HepG2 (cell line): ENCODE data around the gene CCDC88B. TPM values are rescaled to one million over a fixed set of nuclear protein-coding genes. Genes with fewer than 3 reads are reported as not detected.
A peak's percentile ranks its signal among the peaks of the same experiment; 100 is the strongest.

Experiments
- ATAC-seq: fragments of 200-7000 bp; cut with Tn5 transposase; 3 replicates; pipeline ENCODE4 v1.9.1; 2020; ENCODE audit warnings: mild to moderate bottlenecking, moderate library complexity
- BruUV-seq: library from RNA; stranded (reverse); fragments of 400-500 nt; replicated peaks from 2 replicates; lab custom pipeline; 2021; lab: Mats Ljungman, UMichigan
- CTCF ChIA-PET: fragments of 300-600 bp; formaldehyde crosslinking; extraction: SDS; loops from one replicate; lab custom pipeline; 2021; ENCODE audit warnings: low total read pairs, inconsistent platforms, low intra/inter-chr PET ratio; lab: Yijun Ruan, JAX
- POLR2A ChIA-PET: fragments of 350-600 bp; sonication (Branson Sonifier 250); formaldehyde crosslinking; loops from one replicate; lab custom pipeline; 2020; ENCODE audit warnings: antibody characterized with exemption, inconsistent platforms; lab: Yijun Ruan, JAX
- DNase-seq: peaks from one replicate; pipeline ENCODE4 v3.0.0-alpha.2; 2015; ENCODE audit warnings: low spot score
- FAIRE-seq: peaks from 3 replicates; lab custom pipeline; 2011; peaks lifted over from hg19 to GRCh38; lab: Jason Lieb, UNC
- H2AFZ ChIP-seq: one replicate; pipeline ENCODE4 v1.6.1; 2011; ENCODE audit warnings: low read length, inconsistent platforms
- H3K27ac ChIP-seq: fragments of 300-600 bp; 3 replicates; pipeline ENCODE4 v1.8.0; 2011; ENCODE audit warnings: mixed run types, mild to moderate bottlenecking, mixed read lengths, low read length, inconsistent platforms; ENCODE audit not compliant: insufficient read depth; ENCODE audit errors: extremely low read length
- H3K27me3 ChIP-seq, 2 experiments: fragments of 200-600 bp in 1 of 2; 2 replicates in 1 of 2; 3 replicates in 1 of 2; pipeline versions ENCODE4 v1.6.0 to v1.8.0; 2011; ENCODE audit warnings: low read length in 2 of 2, mild to moderate bottlenecking in 2 of 2, moderate library complexity in 2 of 2, inconsistent platforms in 1 of 2; ENCODE audit not compliant: insufficient read depth in 2 of 2, control insufficient read depth in 1 of 2
- H3K36me3 ChIP-seq, 2 experiments: fragments of 200-600 bp in 1 of 2; replicated peaks in 1 of 2; 2 replicates in 1 of 2; 3 replicates in 1 of 2; pipeline versions ENCODE4 v1.5.1 to v1.8.0; 2011; ENCODE audit warnings: low read length in 2 of 2, inconsistent platforms in 1 of 2; ENCODE audit not compliant: insufficient read depth in 2 of 2, control insufficient read depth in 1 of 2
- H3K4me1 ChIP-seq: 2 replicates; pipeline ENCODE4 v1.5.1; 2012; ENCODE audit warnings: low read length, inconsistent platforms; ENCODE audit not compliant: insufficient read depth
- H3K4me2 ChIP-seq: 2 replicates; pipeline ENCODE4 v1.6.0; 2011; ENCODE audit warnings: low read depth, low read length, inconsistent platforms
- H3K4me3 ChIP-seq, 3 experiments: fragments of 200-600 bp in 1 of 3; sonication (generic), shearing (Covaris generic) in 1 of 3; replicated peaks in 1 of 3; 2 replicates each; pipeline ENCODE4 v1.5.1; 2011 to 2016; ENCODE audit warnings: low read length in 3 of 3, inconsistent platforms in 2 of 3, low read depth in 2 of 3, mild to moderate bottlenecking in 2 of 3, control low read depth in 1 of 3, mixed read lengths in 1 of 3; ENCODE audit not compliant: insufficient read depth in 1 of 3
- H3K79me2 ChIP-seq: one replicate; pipeline ENCODE4 v1.6.1; 2011; ENCODE audit warnings: low read length, inconsistent platforms; ENCODE audit not compliant: insufficient read depth
- H3K9ac ChIP-seq: 2 replicates; pipeline ENCODE4 v1.6.0; 2011; ENCODE audit warnings: mild to moderate bottlenecking, low read depth, low read length, inconsistent platforms; ENCODE audit not compliant: insufficient read depth
- H3K9me3 ChIP-seq: 2 replicates; pipeline ENCODE4 v1.5.1; 2012; ENCODE audit warnings: mild to moderate bottlenecking, low read length
- H4K20me1 ChIP-seq: 2 replicates; pipeline ENCODE4 v1.6.0; 2011; ENCODE audit warnings: inconsistent platforms, mild to moderate bottlenecking, low read length, moderate library complexity; ENCODE audit not compliant: insufficient read depth
- RORA ChIP-seq: sonication (generic); formaldehyde crosslinking; IDR thresholded peaks from 2 replicates; pipeline ENCODE4 v1.5.0; 2020; ENCODE audit warnings: mild to moderate bottlenecking, missing genetic modification reagents, moderate library complexity
- ZNF629 ChIP-seq: sonication (generic); formaldehyde crosslinking; conservative IDR thresholded peaks from 2 replicates; pipeline ENCODE4 v1.5.0; 2020; ENCODE audit warnings: missing genetic modification reagents
- ZNF775 ChIP-seq: sonication (generic); formaldehyde crosslinking; IDR thresholded peaks from 2 replicates; pipeline ENCODE4 v1.4.0; 2020; ENCODE audit warnings: missing genetic modification reagents, mild to moderate bottlenecking, moderate library complexity, borderline replicate concordance
- WGBS: methylation state at CpG from one replicate; pipeline ENCODE4 v1.1.6; 2017; ENCODE audit warnings: low lambda C conversion rate; 5-methylcytosine and 5-hydroxymethylcytosine counted together
- in situ Hi-C: cut with HindIII; loops from 2 replicates; pipeline ENCODE4 v1.10.0; 2017; ENCODE audit warnings: low pct_unique_long_range_greater_than_20kb; ENCODE audit not compliant: extremely low pct_ligation_motif_present
- intact Hi-C: fragments of 100-400 bp; cut with micrococcal nuclease; formaldehyde crosslinking; loops from one replicate; pipeline ENCODE4 v1.10.0; 2022; ENCODE audit not compliant: unreplicated experiment
- polyA plus RNA-seq, 8 experiments: library from polyadenylated mRNA; depleted of rRNA in 3 of 8; stranded (reverse) in 7 of 8; unstranded in 1 of 8; fragments of >200 nt; fragmentation: Illumina TruSeq in 4 of 8; extraction: Trizol in 4 of 8; gene quantifications; 2 replicates each; pipeline versions ENCODE4 v1.2.1 to v1.2.3, GENCODE V29; 2011 to 2016; ENCODE audit warnings: low read depth in 4 of 8, missing spikeins in 1 of 8, mixed read lengths in 1 of 8; ENCODE audit not compliant: insufficient read depth in 1 of 8
- total RNA-seq, 5 experiments: library from RNA; depleted of rRNA; stranded (reverse); fragments of >200 nt; fragmentation: Illumina TruSeq; extraction: Trizol; gene quantifications; 2 replicates each; pipeline ENCODE4 v1.2.3, GENCODE V29; 2016; ENCODE audit warnings: low read depth in 1 of 5
- TF ChIP-seq, protein P1 (sequence below): sonication (generic); formaldehyde crosslinking; IDR thresholded peaks from 2 replicates; pipeline ENCODE4 v1.4.0; 2020; ENCODE audit warnings: low read depth, missing genetic modification reagents
- TF ChIP-seq, protein P2 (sequence below): sonication (generic); formaldehyde crosslinking; IDR thresholded peaks from 2 replicates; pipeline ENCODE4 v1.4.0; 2020; ENCODE audit warnings: mild to moderate bottlenecking, missing genetic modification reagents

CCDC88B gene
- total and polyA plus RNA-seq, 2 of the 13 experiments (the other 11 are each of a cell fraction or from before 2014, with no cell fraction given): 3.6 to 4.8 TPM

DNA sequence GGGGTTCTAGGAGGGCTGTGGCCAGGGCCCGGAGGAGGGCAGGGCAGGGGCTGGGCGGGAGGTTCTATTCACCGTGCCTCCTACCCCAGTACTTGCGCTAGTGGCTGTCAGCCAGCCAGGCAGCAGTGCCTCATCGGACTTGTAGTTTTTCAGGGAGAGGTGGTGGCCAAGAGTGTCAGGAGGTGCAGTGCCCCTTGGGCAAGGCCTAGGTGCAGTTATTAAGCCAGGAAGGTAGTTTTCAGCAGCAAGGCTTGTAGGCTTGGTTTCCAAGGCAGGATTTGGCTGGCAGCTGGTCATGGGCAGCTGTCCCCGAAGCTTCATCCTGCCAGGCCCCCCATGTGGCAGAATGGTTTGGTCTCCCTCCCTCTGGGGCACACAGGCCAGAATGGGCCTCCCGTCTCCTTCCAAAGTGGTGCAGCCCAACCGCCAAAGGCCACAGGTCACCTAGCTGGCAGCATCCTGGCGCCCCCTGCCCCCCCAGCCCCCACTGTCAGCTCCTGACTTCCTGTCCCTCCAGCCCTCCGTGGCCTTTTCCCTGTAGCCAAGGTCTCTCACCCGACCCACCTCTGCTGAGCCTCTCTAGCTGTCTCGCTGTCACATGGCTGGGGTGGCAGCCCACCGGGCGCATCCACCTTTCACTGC lies 8.5 kb downstream of the CCDC88B start (continued):
- TF ChIP-seq, protein P1, sequence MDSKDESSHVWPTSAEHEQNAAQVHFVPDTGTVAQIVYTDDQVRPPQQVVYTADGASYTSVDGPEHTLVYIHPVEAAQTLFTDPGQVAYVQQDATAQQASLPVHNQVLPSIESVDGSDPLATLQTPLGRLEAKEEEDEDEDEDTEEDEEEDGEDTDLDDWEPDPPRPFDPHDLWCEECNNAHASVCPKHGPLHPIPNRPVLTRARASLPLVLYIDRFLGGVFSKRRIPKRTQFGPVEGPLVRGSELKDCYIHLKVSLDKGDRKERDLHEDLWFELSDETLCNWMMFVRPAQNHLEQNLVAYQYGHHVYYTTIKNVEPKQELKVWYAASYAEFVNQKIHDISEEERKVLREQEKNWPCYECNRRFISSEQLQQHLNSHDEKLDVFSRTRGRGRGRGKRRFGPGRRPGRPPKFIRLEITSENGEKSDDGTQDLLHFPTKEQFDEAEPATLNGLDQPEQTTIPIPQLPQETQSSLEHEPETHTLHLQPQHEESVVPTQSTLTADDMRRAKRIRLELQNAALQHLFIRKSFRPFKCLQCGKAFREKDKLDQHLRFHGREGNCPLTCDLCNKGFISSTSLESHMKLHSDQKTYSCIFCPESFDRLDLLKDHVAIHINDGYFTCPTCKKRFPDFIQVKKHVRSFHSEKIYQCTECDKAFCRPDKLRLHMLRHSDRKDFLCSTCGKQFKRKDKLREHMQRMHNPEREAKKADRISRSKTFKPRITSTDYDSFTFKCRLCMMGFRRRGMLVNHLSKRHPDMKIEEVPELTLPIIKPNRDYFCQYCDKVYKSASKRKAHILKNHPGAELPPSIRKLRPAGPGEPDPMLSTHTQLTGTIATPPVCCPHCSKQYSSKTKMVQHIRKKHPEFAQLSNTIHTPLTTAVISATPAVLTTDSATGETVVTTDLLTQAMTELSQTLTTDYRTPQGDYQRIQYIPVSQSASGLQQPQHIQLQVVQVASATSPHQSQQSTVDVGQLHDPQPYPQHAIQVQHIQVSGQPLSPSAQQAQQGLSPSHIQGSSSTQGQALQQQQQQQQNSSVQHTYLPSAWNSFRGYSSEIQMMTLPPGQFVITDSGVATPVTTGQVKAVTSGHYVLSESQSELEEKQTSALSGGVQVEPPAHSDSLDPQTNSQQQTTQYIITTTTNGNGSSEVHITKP (CRISPR knock-in tag): peak; percentile 98
- no peak for TF ChIP-seq RORA (CRISPR knock-in tag)
- no peak for TF ChIP-seq ZNF775

DNA sequence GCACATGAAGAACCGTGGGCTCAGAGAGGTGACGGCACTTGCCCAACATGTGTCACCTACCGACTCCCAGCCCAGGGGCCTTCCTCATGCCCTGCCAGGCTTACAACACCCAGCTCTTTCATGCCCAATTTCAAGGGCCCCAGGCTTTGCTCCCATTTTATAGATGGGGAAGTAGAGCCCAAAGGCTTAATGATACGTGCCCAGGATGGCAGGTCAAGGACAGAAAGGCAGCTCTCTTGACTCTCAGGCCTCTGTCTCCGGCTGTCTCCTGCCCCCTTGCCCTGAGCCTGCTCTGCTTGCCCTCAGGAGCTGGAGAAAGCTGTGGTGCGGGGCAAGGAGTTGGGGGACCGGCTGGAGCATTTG lies 9.0 kb downstream of the CCDC88B start:
- peaks cover 36% of the 10 kb centered on the region for H3K4me1 ChIP-seq
- no peaks in the 10 kb centered on the region for H3K79me2 ChIP-seq
- no peaks in the 10 kb centered on the region for H3K36me3 ChIP-seq
- ChIA-PET CTCF (no interaction called here), POLR2A (interaction anchor here (0.7 kb wide), 1 partner anchor 31 kb away, joined by 3 read pairs; the partner anchor contains the start of gene PRDX5)
- intact Hi-C loops (no loop called here), in situ Hi-C loops (no loop called here)
- TF ChIP-seq, protein P2, sequence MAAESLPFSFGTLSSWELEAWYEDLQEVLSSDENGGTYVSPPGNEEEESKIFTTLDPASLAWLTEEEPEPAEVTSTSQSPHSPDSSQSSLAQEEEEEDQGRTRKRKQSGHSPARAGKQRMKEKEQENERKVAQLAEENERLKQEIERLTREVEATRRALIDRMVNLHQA (CRISPR knock-in tag): no peak
- peak; percentile 88 for TF ChIP-seq ZNF629 (CRISPR knock-in tag)
- H3K27me3 ChIP-seq: peaks cover 2 to 30% of the 10 kb centered on the region in 2 experiments; a peak in 4 of 5 replicates
- H4K20me1 ChIP-seq: no peaks in the 10 kb centered on the region
- H3K9ac ChIP-seq: no peak overlapping the region
- no TSS peak for BruUV-seq
- no peak for ATAC-seq
- no peak overlapping the region for H3K4me3 ChIP-seq
- no peak for DNase-seq
- H3K4me2 ChIP-seq: peak overlapping the region; percentile 60
- H2AFZ ChIP-seq: no peak overlapping the region
- no peak for FAIRE-seq
- H3K9me3 ChIP-seq: no peaks in the 10 kb centered on the region
- H3K27ac ChIP-seq: no peak overlapping the region
- whole genome bisulfite sequencing: 57% methylated on average over 5 of the region's 7 CpGs
